Suppressor macrophage treated with lipopolysaccharide for 4 hours (primary cell): ENCODE data around the gene PSMD3.
"Not testable (repeated sequence)": the region's sequence is repeated elsewhere in the genome, so short reads cannot be mapped to it uniquely, and the experiment has no call there.

Experiments used
- DNase-seq: peaks from one replicate; pipeline ENCODE4 v3.0.0-alpha.2; 2020

The PSMD3 gene

DNA sequence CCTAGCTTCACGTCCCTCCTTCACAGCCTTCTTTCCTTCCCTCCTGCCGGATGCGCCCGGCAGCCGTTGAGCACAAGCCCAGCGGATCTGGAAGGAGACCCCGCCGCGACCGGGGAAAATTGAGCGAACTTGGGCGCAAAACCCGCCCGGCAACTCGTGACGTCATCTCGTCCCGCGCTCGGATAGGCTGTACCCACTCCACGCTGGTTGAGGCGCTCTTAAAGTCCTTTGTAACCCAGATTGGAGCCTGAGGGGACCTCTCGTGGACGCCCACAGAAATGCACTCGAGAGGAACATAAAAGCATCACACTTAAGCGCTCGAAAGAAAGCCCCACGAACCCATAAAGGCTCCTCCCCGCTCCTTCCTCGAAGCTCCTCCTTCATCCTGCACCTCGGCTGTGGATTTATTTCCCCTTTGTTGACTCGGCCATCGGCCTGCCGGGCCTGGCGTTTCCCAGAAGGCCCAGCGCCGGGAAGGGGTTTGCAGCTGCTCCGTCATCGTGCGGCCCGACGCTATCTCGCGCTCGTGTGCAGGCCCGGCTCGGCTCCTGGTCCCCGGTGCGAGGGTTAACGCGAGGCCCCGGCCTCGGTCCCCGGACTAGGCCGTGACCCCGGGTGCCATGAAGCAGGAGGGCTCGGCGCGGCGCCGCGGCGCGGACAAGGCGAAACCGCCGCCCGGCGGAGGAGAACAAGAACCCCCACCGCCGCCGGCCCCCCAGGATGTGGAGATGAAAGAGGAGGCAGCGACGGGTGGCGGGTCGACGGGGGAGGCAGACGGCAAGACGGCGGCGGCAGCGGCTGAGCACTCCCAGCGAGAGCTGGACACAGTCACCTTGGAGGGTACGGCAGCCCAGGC, at the start of gene PSMD3:
Gene PSMD3, plus strand, starts transcription at position 457 of the 856 bp plus-strand sequence. Its CDS starts 164 bp downstream, at position 621.
- DNase-seq: peak; percentile 99

DNA sequence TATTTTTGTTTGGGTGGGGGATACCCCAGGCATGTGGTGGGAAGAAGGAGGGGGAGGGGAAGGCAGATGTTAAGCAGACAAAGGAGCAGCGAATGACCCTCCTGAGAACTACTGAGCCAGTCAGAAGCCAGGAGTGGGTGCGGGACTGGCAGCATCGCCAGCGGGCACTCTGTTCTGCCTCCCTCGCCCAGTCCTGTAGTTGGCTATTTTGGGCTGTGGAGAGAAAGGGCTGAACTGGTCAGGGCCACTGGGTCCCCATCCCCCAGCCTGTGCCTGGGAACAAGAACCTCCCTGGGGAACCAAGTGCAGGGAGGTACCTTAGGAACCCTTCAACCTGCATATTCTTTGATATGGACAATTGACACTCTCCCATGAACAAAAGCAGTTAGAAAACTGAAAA, 46.7 kb upstream of the PSMD3 start:
- no peak for DNase-seq

- DNase-seq: no peak
These were observed 46.3 kb upstream of the PSMD3 start for GRCh38 chr17:39934324-39934723.

- no peak for DNase-seq
These were observed 44.7 kb upstream of the PSMD3 start for GRCh38 chr17:39935909-39936308.

GRCh38 chr17:39937447-39937846, 43.2 kb upstream of the PSMD3 start:
- DNase-seq: no peak

DNA sequence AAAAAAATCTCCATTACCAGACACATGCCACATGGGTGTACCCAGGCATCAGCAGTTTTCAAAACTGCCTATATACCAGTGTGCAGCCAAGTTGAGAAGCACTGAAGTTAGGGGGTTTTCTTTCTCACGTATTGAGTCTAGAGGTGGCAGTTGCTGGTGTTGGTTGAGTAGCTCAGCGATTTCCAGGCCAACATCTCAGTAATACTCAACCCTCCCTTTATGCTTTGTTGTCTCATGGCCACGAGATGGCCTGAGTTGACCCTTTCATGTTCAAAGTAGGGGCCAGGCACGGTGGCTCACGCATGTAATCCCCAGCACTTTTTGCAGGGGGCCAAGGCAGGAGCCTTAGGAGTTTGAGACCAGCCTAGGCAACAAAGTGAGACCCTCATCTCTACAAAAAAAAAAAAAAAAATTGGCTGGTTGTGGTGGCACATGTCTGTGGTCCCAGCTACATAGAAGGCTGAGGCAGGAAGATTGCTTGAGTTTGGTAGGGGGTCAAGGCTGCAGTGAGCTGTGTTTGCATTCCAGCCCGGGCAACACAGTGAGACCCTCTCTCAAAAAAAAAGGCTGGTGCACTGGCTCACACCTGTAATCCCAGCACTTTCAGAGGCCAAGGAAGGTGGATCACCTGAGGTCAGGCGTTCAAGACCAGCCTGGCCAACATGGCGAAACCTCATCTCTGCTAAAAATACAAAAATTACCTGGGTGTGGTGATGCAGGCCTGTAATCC, 42.3 kb upstream of the PSMD3 start:
- DNase-seq: no peak

DNA sequence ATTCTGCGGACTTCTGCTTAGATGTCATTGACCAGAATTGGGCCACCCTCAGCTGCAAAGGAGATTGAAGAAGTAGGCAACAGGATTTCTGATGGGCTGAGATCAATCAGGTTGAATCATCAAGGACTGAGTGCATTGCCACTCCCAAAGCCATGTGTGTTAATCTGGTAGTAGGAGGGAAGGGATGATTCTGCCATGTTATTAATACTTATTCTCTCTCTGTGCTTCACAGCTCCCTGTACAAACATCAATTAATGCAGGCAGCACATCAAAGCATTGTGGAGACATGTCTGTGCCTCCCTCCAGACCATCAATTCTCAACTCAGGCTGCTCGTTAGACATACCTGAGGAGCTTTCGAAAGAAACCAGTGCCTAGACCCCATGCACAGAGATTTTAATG, 41.5 kb upstream of the PSMD3 start:
- no peak for DNase-seq

DNA sequence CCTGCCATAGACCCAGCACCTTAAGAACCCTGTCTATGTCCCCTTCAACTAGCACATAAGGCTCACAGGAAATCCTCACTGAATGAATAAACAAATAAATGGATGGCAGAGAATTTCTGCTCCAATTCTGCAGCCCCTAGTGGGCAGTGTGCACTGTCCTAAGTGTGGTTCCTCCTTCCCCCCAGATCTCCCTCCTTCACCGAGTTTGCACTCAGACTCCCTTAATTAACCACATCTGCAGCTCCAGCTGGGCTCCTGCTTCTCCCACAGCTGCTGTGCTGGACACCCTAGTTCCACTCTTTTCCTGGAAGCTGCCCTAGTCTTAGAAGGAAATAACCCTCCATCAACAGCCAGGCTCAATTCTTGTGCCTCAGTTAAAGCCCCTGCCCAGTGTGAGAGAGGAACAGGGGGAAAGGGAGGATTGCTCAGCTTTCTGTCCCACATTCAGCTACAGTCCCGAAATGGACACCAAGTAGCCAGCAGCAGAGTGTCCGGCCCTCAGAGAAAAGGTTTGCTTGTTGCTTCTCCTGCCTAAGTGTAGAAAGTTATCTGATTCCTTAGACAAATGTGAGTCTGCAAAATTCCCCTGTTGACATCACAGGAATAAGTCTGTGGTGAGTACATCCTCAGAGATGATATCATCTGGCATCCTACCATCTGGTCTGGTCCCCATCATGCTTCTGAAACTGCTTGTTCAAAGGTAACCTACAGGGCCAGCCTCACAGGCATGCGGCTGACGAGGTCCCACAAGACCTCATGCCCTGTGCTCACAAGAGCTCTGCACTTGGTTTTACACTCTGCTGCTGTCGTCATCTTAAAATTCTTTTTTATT, 40.8 kb upstream of the PSMD3 start:
- peak; percentile 60 for DNase-seq

DNA sequence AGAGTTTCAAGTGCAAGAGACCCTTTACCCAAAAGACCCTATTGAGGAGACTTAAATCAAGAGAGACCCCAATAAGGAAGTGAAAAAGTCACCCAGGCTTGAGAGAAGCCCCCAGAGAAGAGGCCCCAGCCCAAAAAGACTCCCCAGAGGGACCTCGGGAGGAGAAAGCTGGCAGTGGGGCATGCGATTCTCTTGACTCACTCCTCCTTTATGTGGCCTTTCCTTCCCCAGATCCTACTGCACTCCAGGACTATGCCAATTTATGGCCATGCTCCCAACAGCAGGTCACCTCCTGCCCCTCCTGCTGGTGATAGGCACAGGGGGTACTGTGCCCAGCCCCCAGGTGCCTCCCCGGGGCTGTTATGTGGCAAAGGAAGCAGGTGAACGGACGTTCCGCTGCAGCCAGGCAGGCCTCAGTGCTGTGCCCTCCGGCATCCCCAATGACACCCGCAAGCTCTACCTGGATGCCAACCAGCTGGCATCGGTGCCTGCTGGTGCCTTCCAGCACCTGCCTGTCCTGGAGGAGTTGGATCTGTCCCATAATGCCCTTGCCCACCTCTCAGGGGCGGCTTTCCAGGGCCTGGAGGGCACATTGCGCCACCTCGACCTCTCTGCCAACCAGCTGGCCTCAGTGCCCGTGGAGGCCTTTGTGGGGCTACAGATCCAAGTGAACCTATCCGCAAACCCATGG, 36.8 kb upstream of the PSMD3 start:
- no peak for DNase-seq

- DNase-seq: no peak
These were observed 36.3 kb upstream of the PSMD3 start for GRCh38 chr17:39944393-39944711.

DNA sequence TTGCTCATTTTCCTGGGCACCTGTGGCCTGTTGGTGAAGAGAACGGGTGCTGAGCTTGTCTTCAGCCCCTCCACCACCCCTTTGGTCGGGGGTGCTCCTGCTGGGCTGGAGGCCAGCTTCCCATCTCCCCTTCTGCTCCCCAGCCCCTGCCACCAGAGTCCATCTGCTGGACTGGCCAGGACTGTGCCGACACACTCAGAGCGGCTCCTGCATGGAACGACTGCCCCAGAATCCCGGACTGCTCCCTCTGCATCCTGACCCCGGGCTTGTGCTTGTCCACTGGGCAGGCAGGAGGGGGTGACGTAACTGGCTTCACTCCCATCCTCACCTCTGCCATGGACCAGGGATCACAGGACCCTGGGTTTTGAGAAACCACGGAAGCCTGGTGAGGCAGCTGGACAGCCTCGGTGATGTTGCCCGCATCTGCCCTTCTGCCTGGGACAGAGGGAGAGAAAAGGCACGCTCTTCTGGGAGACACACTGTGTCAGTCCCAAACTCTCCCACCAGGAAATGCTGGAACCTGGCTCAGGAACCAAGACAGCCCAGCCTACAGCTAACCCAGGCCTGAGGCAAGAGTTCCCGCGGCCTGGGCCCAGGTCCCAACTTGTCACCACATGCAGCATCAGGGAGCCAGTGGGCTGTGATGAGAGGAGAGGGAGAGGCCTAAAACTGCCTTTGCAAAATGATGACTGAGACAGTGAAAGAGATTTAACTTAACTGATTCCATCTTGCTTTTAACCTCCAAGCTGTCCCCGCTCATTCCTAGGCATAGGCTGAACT, 33.9 kb upstream of the PSMD3 start:
- DNase-seq: no peak

DNA sequence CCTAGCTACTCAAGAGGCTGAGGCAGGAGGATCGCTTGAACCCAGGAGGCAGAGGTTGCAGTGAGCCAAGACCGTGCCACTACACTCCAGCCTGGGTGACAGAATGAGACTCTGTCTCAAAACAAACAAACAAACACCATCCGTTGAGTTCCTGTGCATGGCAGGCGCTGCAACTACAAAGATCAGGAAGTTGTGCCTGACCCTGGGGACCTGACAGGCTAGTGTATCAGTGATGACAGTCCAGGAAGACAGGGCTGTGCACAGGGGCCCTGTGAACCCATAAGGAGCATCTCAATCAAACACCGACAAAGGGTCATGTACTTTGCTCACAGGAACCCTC, 32.1 kb upstream of the PSMD3 start:
- not testable (repeated sequence) for DNase-seq

DNA sequence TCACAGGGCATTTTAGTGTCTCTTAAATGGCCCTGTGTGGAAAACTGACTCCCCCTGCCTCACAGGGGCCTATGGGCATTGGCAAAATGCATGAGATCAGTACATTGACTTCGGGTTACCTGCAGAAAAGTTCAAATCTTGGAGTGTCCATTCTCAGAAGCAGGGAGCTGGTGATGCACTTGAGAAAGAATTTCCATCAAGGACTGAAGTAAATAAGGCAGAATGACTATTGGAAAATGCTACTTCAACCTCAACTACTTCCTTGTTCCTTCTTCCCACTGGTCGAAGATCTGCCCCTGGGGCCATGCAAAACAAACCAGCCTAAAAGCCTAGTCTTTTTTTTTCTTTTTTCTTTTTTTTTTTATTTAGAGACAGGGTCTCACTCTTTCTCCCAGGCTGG, 31.6 kb upstream of the PSMD3 start:
- DNase-seq: no peak

GRCh38 chr17:39950871-39951348, 29.7 kb upstream of the PSMD3 start:
- no peak for DNase-seq

DNA sequence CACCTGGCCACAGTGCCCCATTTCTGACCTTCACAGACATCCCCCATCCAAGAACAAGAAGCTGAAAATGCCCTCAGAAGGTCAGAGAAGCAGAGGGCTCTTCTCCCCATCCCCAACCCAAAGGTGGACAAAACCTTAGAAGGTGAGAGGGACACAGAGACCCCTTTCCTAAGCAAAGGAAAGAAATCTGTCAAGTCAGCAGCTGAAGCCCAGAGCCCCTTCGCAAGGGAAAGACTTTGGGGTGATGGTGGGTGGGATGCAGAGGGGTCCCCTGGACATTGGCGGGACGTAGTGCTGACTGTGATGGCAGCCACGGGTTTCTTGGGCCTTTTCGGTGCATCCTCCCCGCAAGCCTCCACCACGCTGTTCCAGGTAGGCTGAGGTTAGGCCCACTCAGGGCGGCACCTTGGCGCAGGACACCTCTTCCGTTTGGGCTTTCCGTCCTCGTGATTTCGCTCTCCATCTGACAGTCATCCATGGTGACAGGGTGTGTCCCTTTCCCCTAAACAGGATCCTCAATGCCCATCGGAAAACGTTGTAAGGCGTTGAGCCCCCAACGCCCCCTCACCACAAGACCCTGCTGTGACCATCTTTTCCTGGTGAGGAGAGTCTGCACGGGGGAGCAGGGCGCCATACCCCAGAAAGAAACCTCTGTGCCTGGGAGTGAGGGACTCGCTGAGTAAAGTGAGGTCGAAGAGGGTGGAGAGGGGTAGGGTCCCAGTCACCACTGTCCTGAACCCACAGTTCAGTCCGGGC, 28.5 kb upstream of the PSMD3 start:
- no peak for DNase-seq

- peak; percentile 96 for DNase-seq
These were observed 27.7 kb upstream of the PSMD3 start for GRCh38 chr17:39952680-39953470.

DNA sequence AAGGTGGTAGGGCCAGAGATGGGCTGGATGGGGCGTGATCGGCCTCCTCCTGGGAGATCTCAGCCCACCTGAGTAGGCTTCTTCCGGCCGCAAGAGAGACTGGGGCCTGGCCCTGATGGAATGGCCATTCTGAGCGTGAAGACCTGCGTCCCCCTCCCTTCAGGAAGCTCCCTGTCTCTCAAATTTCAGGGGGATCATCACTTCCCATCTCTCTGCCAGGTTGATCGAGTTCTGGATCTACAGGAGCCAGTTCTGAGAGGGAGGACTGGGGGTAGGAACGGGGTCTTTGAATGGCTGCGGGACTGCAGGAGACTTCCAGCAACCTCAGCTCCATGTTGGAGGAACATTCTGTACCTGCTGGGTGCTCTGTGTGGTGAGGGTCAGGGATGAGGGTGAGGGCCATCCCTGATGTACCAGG, 27.1 kb upstream of the PSMD3 start:
- DNase-seq: no peak

- no peak for DNase-seq
These were observed 25.7 kb upstream of the PSMD3 start for GRCh38 chr17:39954876-39955275.

DNA sequence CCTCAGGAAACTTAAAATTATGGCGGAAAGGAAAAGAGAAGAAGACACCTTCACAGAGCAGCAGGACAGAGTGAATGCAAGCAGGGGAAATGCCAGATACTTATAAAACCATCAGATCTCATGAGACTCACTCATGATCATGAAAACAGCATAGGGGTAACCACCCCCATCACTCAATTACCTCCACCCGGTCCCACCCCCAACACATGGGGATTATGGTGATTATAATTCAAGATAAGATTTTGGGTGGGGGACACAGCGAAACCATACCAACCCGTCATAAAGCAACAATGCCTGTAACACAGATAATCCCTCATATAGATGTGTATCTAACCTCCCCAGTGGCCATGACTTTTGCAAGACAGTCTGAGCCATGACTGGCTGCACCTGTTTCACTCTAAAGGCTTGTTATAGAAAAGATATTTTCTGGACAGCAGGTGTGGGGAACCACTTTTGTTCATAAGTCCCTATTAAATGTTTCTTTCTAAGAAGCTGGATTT, 24.8 kb upstream of the PSMD3 start:
- DNase-seq: no peak

DNA sequence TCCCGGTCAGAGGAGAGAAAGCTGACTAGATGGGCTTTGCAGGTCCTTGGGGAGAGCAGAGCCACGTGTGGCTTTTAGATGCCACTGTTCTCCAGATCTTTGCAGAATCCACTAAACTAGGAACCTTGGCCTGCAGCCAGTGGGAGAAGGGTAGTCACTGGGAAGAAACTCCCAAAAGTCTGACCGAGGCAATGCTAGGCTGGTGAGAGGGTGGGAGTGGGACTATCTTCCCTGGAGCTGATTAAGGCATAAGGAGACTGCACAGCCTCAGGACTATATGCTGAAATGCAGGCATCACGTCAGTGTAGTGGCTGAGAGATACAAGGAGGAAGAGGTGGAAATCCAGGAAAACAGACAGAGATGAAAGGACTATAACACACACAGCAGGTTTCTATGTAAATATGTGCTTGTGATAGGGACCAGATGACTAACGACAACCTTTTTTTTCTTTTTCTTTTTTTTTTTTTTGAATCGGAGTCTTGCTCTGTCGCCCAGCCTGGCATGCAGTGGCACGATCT, 20.0 kb upstream of the PSMD3 start:
- no peak for DNase-seq
